Stimulated activated memory B cell treated with anti-CD40 and anti-IgM and Interleukin-4, amounts not matched to agents 10 μg/mL and 1 μg/mL and 100 μg/mL, for 72 hours (primary cell): Measurements from ENCODE around the gene VOPP1.

ENCODE experiments used
- ATAC-seq: fragments of 150-1000 bp; cut with Tn5 transposase; 2 replicates; pipeline ENCODE4 v1.10.0; 2021
- H3K27ac Mint-ChIP-seq: one replicate; pipeline ENCODE4 v1.8.0; 2022; ENCODE audit warnings: mild to moderate bottlenecking, mixed read lengths
- H3K27me3 Mint-ChIP-seq: one replicate; pipeline ENCODE4 v1.8.0; 2022; ENCODE audit warnings: mixed read lengths
- H3K36me3 Mint-ChIP-seq: one replicate; pipeline ENCODE4 v1.8.0; 2022; ENCODE audit warnings: mixed read lengths
- H3K4me1 Mint-ChIP-seq: one replicate; pipeline ENCODE4 v1.8.0; 2022; ENCODE audit warnings: mixed read lengths
- H3K4me3 Mint-ChIP-seq: one replicate; pipeline ENCODE4 v1.8.0; 2022; ENCODE audit warnings: mild to moderate bottlenecking, moderate library complexity, mixed read lengths
- H3K9me3 Mint-ChIP-seq: one replicate; pipeline ENCODE4 v1.8.0; 2022; ENCODE audit warnings: mixed read lengths

VOPP1 gene

GRCh38 chr7:55452971-55453370, 119.3 kb downstream of the VOPP1 start:
- no peak overlapping the region for H3K27ac Mint-ChIP-seq
- H3K36me3 Mint-ChIP-seq: peaks cover 80% of the 10 kb centered on the region
- H3K4me1 Mint-ChIP-seq: peaks cover 33% of the 10 kb centered on the region
- H3K4me3 Mint-ChIP-seq: no peak overlapping the region
- H3K9me3 Mint-ChIP-seq: peaks cover 11% of the 10 kb centered on the region
- no peaks in the 10 kb centered on the region for H3K27me3 Mint-ChIP-seq
- ATAC-seq: no peak

DNA sequence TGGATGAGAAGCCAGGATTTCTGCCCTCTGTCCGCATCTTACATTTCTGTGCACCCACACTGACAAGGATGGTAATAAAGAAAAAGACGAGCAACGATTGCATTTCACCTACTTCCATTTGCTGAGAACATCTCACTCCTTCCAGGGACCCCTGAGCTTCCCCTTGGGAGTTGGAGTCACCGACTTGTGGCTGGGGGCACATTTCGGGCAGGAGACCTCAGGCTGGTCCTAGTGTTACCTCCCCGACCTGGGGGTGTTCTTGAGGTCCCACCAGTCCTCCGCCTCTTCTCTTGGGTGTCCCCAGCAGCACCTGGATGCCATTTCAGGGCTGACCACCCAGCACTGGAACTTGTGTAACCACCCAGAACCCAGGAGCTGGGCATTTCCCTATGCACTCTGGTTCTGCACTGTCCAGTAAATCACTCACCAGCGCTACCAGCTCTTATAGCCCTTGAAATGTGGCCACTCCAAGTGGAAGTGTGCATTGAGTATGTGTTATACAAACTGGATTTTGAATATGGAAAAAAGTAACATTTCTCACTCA, 122.2 kb downstream of the VOPP1 start:
- Mint-ChIP-seq H3K36me3 (peaks cover 67% of the 10 kb centered on the region), H3K4me1 (peaks cover 18% of the 10 kb centered on the region), H3K4me3 (no peak overlapping the region), H3K27me3 (no peaks in the 10 kb centered on the region), H3K9me3 (peaks cover 1% of the 10 kb centered on the region), H3K27ac (no peak overlapping the region)
- ATAC-seq: no peak

GRCh38 chr7:55449205-55449991, 122.9 kb downstream of the VOPP1 start:
- Mint-ChIP-seq H3K27ac (no peak overlapping the region), H3K27me3 (no peaks in the 10 kb centered on the region), H3K4me1 (peaks cover 18% of the 10 kb centered on the region), H3K36me3 (peaks cover 61% of the 10 kb centered on the region), H3K4me3 (no peak overlapping the region), H3K9me3 (peaks cover 3% of the 10 kb centered on the region)
- peak; percentile 27 for ATAC-seq

- Mint-ChIP-seq H3K4me1 (peaks cover 19% of the 10 kb centered on the region), H3K27ac (no peak overlapping the region), H3K9me3 (peaks cover 3% of the 10 kb centered on the region), H3K4me3 (no peak overlapping the region), H3K27me3 (no peaks in the 10 kb centered on the region), H3K36me3 (peaks cover 55% of the 10 kb centered on the region)
- no peak for ATAC-seq
These were observed 123.8 kb downstream of the VOPP1 start for GRCh38 chr7:55448526-55448925.

DNA sequence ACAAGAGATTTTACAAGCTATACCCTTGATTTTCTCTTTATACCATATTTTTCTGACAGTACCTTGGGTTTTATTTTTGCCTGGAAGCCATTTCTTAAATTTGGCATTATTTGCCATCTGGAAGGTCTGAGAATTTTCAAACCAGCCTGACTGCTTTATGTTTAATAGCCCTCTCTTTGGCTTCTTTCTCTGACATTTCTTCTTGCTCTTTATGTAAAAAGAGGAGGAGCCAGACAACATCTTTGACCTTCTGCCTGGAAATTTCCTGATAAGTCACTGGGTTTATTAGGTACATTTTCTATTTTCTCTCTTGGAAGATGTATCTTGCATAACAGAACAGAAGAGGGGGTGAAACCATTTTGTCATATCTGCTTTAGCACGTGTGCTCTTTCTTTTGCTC, 127.5 kb downstream of the VOPP1 start:
- Mint-ChIP-seq H3K9me3 (peaks cover 3% of the 10 kb centered on the region), H3K27me3 (no peaks in the 10 kb centered on the region), H3K36me3 (peaks cover 28% of the 10 kb centered on the region), H3K4me3 (no peak overlapping the region), H3K27ac (peak overlapping the region; percentile 26), H3K4me1 (peaks cover 28% of the 10 kb centered on the region)
- no peak for ATAC-seq

- no peaks in the 10 kb centered on the region for H3K27me3 Mint-ChIP-seq
- no peak overlapping the region for H3K27ac Mint-ChIP-seq
- peaks cover 25% of the 10 kb centered on the region for H3K36me3 Mint-ChIP-seq
- peaks cover 3% of the 10 kb centered on the region for H3K9me3 Mint-ChIP-seq
- H3K4me3 Mint-ChIP-seq: no peak overlapping the region
- H3K4me1 Mint-ChIP-seq: peaks cover 38% of the 10 kb centered on the region
- no peak for ATAC-seq
These were observed 130.4 kb downstream of the VOPP1 start for GRCh38 chr7:55441774-55442522.

DNA sequence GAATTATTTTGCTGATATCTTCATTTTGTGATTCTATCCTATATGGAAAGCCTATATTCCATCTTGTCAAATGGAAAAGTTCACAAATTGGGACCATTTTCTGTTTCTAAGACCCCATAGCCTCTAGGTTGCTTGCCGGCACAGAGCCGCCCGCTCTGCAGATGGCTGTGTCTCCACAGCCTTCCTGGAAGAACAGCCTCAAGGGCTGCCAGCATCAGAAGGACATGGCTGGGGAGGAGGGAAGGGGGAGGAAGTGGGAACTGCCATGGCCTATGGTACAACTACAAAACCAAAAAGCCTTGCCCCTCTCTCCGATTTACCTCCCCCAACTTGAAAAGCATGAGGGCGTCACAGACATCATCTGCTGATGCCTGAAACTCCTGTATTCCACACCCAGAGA, 131.3 kb downstream of the VOPP1 start:
- no peaks in the 10 kb centered on the region for H3K27me3 Mint-ChIP-seq
- H3K27ac Mint-ChIP-seq: peak overlapping the region; percentile 48
- H3K4me3 Mint-ChIP-seq: no peak overlapping the region
- H3K4me1 Mint-ChIP-seq: peaks cover 36% of the 10 kb centered on the region
- peaks cover 15% of the 10 kb centered on the region for H3K36me3 Mint-ChIP-seq
- H3K9me3 Mint-ChIP-seq: peaks cover 3% of the 10 kb centered on the region
- no peak for ATAC-seq

GRCh38 chr7:55440040-55440690, 132.1 kb downstream of the VOPP1 start:
- Mint-ChIP-seq H3K9me3 (peaks cover 3% of the 10 kb centered on the region), H3K4me3 (no peak overlapping the region), H3K27me3 (no peaks in the 10 kb centered on the region), H3K27ac (peak overlapping the region; percentile 48), H3K4me1 (peaks cover 30% of the 10 kb centered on the region), H3K36me3 (peaks cover 15% of the 10 kb centered on the region)
- peak; percentile 11 for ATAC-seq

GRCh38 chr7:55439627-55440026, 132.7 kb downstream of the VOPP1 start:
- H3K27ac Mint-ChIP-seq: peak overlapping the region; percentile 48
- ATAC-seq: no peak

DNA sequence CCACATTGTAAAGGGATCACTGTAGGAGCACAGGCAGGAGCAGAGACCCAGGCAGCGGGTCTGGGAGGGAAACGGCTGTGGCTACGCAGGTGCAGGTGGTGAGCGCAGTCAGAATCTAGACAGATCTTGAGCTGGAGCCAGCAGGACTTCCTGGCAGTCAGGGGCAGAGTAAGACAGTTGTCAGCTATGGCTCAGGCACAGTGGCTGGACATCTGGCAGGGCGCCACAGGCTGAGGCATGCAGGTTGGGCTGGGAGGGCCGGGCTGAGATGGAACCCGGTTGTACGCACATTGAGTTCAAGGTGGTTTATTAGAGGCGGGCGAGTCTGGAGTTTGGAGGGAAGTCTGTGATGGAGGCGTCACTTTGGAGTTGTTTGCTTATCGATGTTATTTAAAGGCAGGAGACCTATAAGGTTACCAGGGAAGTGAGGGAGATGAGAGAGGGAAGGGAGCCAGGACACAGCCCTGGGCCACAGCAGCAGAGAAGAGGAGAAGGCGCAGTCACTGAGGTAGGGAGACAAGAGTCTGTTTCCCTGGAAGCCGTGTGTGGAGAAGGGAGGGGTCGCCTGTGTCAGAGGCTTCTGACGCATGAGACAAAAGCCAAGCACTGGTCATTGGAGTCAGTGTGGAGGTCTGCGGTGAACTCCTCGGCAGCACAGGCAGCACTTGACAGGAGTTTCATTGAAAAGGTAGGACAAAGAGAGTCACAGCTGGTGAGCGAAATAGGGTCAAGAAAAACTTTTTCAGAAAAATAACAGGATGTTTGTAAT, 133.4 kb downstream of the VOPP1 start:
- no peaks in the 10 kb centered on the region for H3K9me3 Mint-ChIP-seq
- no peaks in the 10 kb centered on the region for H3K27me3 Mint-ChIP-seq
- no peak for ATAC-seq
- H3K4me1 Mint-ChIP-seq: peaks cover 22% of the 10 kb centered on the region
- peaks cover 15% of the 10 kb centered on the region for H3K36me3 Mint-ChIP-seq
- no peak overlapping the region for H3K4me3 Mint-ChIP-seq
- H3K27ac Mint-ChIP-seq: peak overlapping the region; percentile 48

More at GRCh38 chr7:55439627-55440026, 132.7 kb downstream of the VOPP1 start:
- Mint-ChIP-seq H3K4me1 (peaks cover 25% of the 10 kb centered on the region), H3K9me3 (no peaks in the 10 kb centered on the region), H3K27me3 (no peaks in the 10 kb centered on the region), H3K36me3 (peaks cover 15% of the 10 kb centered on the region), H3K4me3 (no peak overlapping the region)

- ATAC-seq: no peak
- H3K4me3 Mint-ChIP-seq: no peak overlapping the region
- peaks cover 15% of the 10 kb centered on the region for H3K36me3 Mint-ChIP-seq
- no peaks in the 10 kb centered on the region for H3K9me3 Mint-ChIP-seq
- H3K4me1 Mint-ChIP-seq: peaks cover 22% of the 10 kb centered on the region
- H3K27ac Mint-ChIP-seq: peak overlapping the region; percentile 48
- no peaks in the 10 kb centered on the region for H3K27me3 Mint-ChIP-seq
These were observed 134.1 kb downstream of the VOPP1 start for GRCh38 chr7:55438085-55438756.

GRCh38 chr7:55437375-55437774, 134.9 kb downstream of the VOPP1 start:
- no peak for ATAC-seq
- Mint-ChIP-seq H3K36me3 (peaks cover 15% of the 10 kb centered on the region), H3K27ac (peak overlapping the region; percentile 48), H3K4me3 (no peak overlapping the region), H3K9me3 (no peaks in the 10 kb centered on the region), H3K27me3 (no peaks in the 10 kb centered on the region), H3K4me1 (peaks cover 22% of the 10 kb centered on the region)

GRCh38 chr7:55436457-55436856, 135.8 kb downstream of the VOPP1 start:
- Mint-ChIP-seq H3K27ac (peak overlapping the region; percentile 38), H3K9me3 (no peaks in the 10 kb centered on the region), H3K4me1 (peaks cover 22% of the 10 kb centered on the region), H3K4me3 (no peak overlapping the region), H3K27me3 (no peaks in the 10 kb centered on the region), H3K36me3 (peaks cover 15% of the 10 kb centered on the region)
- ATAC-seq: no peak

- H3K36me3 Mint-ChIP-seq: peaks cover 15% of the 10 kb centered on the region
- H3K4me1 Mint-ChIP-seq: peaks cover 19% of the 10 kb centered on the region
- no peaks in the 10 kb centered on the region for H3K9me3 Mint-ChIP-seq
- no peak for ATAC-seq
- no peak overlapping the region for H3K4me3 Mint-ChIP-seq
- peak overlapping the region; percentile 38 for H3K27ac Mint-ChIP-seq
- no peaks in the 10 kb centered on the region for H3K27me3 Mint-ChIP-seq
These were observed 136.8 kb downstream of the VOPP1 start for GRCh38 chr7:55435466-55435865.
